VCaP (cell line): ENCODE data around the gene OFD1.

Experiments
- H3K27ac ChIP-seq: fragments of 450-650 bp; 2 replicates; pipeline ENCODE4 v1.5.1; 2017
- TF ChIP-seq, protein P1 (sequence below): fragments of 450-650 bp; conservative IDR thresholded peaks from 2 replicates; pipeline ENCODE4 v1.5.1; 2017; ENCODE audit warnings: mild to moderate bottlenecking, moderate library complexity

The OFD1 gene

DNA sequence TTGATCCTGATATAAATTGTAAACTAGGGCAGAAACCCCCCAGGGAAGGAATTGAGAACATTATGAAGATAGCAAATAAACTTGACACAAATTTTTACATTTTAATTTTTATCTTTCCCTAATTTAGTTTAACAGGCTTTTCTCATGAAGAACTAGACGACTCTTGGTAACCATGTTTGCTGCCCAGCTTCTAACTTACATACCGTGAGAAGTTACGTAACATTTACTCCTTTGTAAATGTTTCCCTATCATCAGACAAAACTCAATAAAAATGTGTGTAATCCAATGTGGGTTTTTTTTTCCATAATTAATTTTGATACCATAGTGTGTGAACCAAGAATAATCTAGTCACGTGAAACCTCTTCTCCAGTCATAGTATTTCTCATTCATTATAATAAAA lies 34.4 kb downstream of the OFD1 start:
- TF ChIP-seq, protein P1, sequence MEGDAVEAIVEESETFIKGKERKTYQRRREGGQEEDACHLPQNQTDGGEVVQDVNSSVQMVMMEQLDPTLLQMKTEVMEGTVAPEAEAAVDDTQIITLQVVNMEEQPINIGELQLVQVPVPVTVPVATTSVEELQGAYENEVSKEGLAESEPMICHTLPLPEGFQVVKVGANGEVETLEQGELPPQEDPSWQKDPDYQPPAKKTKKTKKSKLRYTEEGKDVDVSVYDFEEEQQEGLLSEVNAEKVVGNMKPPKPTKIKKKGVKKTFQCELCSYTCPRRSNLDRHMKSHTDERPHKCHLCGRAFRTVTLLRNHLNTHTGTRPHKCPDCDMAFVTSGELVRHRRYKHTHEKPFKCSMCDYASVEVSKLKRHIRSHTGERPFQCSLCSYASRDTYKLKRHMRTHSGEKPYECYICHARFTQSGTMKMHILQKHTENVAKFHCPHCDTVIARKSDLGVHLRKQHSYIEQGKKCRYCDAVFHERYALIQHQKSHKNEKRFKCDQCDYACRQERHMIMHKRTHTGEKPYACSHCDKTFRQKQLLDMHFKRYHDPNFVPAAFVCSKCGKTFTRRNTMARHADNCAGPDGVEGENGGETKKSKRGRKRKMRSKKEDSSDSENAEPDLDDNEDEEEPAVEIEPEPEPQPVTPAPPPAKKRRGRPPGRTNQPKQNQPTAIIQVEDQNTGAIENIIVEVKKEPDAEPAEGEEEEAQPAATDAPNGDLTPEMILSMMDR: no peak
- H3K27ac ChIP-seq: no peak overlapping the region

GRCh38 chrX:13770013-13770535 lies 35.5 kb downstream of the OFD1 start:
- no peak overlapping the region for H3K27ac ChIP-seq
- TF ChIP-seq, protein P1: no peak

DNA sequence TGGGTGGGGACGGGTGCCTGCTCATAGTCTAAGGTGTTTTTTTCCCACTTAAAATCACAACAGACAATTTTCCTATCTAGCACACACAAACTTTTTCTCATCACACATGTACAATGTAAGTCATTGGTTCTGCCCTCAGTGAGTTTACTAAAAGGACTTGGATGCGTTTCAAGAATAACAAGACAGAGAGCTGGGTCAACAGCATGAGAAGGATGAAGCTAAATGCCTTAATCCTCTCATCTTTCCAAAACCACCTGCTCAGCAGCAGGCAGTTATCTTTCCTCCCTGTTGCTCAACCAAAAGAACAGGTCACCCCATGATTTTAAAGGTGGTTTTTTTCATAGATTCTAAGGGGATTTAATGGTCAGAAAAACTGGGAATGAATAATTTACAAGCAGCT lies 40.1 kb downstream of the OFD1 start:
- TF ChIP-seq, protein P1: no peak

GRCh38 chrX:13775837-13776236 lies 41.3 kb downstream of the OFD1 start:
- H3K27ac ChIP-seq: no peak overlapping the region
- TF ChIP-seq, protein P1: no peak

More for the DNA sequence above, 40.1 kb downstream of the OFD1 start:
- no peak overlapping the region for H3K27ac ChIP-seq

DNA sequence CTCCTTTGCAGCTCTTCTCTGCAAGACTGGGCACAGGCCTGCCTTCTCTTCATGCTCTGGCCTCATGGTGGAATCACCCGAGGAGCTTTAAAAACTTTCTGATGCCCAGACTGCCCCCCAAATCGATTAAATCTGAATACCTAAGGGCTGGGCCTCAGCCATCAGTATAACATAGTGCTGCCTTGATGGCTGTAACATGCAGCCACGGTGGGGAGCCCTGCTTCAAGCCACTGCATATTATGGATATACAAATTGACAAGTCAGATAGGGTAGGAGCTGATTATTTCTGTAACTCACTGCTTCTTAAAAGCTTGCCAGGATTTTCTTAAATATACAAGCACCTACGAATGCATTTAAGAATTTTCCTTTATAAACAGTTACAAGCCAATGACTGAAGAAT lies 41.8 kb downstream of the OFD1 start:
- H3K27ac ChIP-seq: no peak overlapping the region
- TF ChIP-seq, protein P1: no peak

DNA sequence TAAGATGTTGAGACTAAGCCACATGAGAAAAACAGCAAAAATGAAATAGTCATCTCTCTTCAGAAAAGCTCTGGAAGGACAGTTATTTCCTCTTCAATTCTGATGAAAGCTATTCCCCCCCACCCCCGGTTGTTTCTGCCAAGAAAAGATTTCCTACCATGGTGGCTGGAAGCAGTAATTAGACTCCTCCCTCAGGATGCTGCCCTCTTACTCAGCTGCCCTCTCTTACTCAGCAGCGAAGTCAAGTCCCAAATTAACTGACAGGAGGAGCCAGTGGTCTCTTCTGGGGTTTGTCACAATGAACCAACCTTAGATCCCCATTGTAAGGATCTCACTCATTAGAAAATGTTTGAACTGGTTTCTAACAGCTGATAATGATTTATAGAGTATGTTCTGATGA lies 44.4 kb downstream of the OFD1 start:
- H3K27ac ChIP-seq: no peak overlapping the region
- TF ChIP-seq, protein P1: no peak

DNA sequence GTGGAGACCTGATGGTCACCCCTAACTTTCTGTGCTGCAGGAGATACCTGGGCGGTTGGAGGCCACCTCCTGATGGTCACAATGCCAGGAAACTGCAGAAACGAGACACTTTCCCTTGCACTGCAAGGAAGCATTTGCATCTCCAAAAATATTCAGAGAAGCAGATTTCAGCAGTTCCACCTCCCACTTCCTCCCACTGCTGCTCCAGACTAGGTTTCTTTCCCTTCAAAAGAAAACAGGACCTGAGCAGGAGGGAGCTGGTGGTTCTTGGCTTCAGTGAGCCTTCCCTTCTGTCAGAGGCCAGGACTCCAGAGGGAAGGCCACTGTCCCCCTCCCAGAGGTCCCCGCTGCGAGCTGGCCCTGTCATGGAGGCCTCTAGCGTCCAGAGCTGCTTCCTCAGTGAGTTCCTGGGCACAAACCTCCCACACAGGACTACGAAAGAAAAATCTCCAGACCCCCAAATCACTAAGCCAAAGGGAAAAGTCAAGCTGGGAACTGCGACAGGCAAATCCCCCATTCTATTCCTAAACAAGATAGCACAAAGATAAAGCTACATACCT lies 46.4 kb downstream of the OFD1 start:
- no peak overlapping the region for H3K27ac ChIP-seq
- TF ChIP-seq, protein P1: no peak
